Tibial nerve (tissue), 4 donors: ENCODE data around the gene TOR4A.

Experiments
- CTCF ChIP-seq, 5 experiments: fragments of 200-600 bp in 3 of 5; fragments of 450-650 bp in 2 of 5; sonication (generic) in 3 of 5; IDR thresholded peaks; one replicate each; pipeline ENCODE4 v1.5.1; 2016 to 2019; ENCODE audit warnings: antibody characterized with exemption in 5 of 5, mild to moderate bottlenecking in 3 of 5, moderate library complexity in 2 of 5
- EP300 ChIP-seq, 2 donors: sonication (generic); formaldehyde crosslinking; IDR thresholded peaks; one replicate each; pipeline ENCODE4 v1.6.1; 2017; ENCODE audit warnings: antibody characterized with exemption in 2 of 2, mild to moderate bottlenecking in 1 of 2
- POLR2A ChIP-seq, 2 donors: fragments of 450-650 bp; IDR thresholded peaks; one replicate each; pipeline ENCODE4 v1.6.1; 2017; ENCODE audit warnings: antibody characterized with exemption in 2 of 2, mild to moderate bottlenecking in 2 of 2, moderate library complexity in 2 of 2

- TF ChIP-seq CTCF (IDR thresholded peaks at IDR 0.05) (no peak), POLR2A (IDR thresholded peaks at IDR 0.05) (no peak), EP300 (IDR thresholded peaks at IDR 0.05) (no peak)
These were observed 40.5 kb upstream of the TOR4A start for GRCh38 chr9:137236936-137237421.
